ENCODE data around the gene NRAS. TPM values are rescaled to one million over a fixed set of nuclear protein-coding genes. Genes with fewer than 3 reads are reported as not detected.

The NRAS gene
- total and polyA plus RNA-seq, 9 of the 15 experiments (the other 6 are each of a cell fraction or from before 2014, with no cell fraction given) = 40.7 to 94.5 (median 75.4) TPM

DNA sequence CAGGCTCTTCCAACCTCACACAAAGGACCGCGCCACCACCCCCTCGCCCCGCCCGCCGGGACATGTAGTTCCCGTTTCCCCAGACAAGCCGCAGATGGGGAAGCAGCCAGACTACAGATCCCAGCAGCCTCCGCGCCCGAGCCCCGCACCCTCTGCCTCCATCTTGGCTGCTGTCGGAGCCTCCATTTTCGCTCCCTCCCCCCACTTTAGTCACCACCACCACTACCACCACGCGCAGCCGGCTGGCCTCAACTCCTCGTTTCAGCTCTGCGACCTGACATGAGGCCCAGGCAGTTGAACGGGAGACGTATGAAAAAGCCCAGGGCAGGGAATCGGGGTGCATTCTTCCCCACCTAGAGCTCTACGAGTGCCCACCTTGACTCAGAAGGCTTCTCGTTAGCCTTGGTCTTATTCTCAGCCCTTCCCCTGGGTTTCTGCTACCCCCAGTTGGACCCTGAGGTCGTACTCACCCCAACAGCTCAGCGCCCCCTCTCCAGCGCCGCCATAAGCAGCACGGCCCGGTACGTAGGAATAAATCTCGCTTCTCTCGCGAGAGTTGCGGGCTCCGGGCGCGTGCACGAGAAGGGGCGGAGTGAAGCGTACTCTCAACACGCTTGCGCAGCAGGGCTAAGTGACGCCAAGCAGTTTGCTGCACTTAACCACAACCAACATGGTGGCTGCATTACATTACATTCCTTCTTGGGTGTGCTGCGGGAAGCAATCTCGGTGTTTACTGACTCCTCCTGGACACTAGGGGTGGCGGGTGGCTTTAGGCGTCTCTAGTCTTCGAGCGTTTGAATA is 41.1 kb upstream of the NRAS start, which contains the start of gene CSDE1 (continued):
- TF ChIP-seq, protein P1, sequence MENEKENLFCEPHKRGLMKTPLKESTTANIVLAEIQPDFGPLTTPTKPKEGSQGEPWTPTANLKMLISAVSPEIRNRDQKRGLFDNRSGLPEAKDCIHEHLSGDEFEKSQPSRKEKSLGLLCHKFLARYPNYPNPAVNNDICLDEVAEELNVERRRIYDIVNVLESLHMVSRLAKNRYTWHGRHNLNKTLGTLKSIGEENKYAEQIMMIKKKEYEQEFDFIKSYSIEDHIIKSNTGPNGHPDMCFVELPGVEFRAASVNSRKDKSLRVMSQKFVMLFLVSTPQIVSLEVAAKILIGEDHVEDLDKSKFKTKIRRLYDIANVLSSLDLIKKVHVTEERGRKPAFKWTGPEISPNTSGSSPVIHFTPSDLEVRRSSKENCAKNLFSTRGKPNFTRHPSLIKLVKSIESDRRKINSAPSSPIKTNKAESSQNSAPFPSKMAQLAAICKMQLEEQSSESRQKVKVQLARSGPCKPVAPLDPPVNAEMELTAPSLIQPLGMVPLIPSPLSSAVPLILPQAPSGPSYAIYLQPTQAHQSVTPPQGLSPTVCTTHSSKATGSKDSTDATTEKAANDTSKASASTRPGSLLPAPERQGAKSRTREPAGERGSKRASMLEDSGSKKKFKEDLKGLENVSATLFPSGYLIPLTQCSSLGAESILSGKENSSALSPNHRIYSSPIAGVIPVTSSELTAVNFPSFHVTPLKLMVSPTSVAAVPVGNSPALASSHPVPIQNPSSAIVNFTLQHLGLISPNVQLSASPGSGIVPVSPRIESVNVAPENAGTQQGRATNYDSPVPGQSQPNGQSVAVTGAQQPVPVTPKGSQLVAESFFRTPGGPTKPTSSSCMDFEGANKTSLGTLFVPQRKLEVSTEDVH (IDR thresholded peaks at IDR 0.05; ENCODE audit: low read depth, partially characterized antibody) = no peak
- TF ChIP-seq PHF8 (IDR thresholded peaks at IDR 0.05; ENCODE audit: borderline replicate concordance, low read length) (peak; percentile 100), ZNF445 (CRISPR knock-in tag; IDR thresholded peaks at IDR 0.05; ENCODE audit: low read depth) (0 out of 2 replicates have a peak, but pooled peaks have one; percentile 31), ZNF589 (CRISPR knock-in tag; IDR thresholded peaks at IDR 0.05; ENCODE audit: low read depth) (no peak), ZNF764 (CRISPR knock-in tag; IDR thresholded peaks at IDR 0.05; ENCODE audit: low read depth) (peak; percentile 96), MCM7 (IDR thresholded peaks at IDR 0.05) (no peak), DDX20 (tag; IDR thresholded peaks at IDR 0.05; ENCODE audit: low read depth) (no peak), PML (IDR thresholded peaks at IDR 0.05; ENCODE audit: low read length) (peak; percentile 94), ZNF212 (CRISPR knock-in tag; IDR thresholded peaks at IDR 0.05) (peak; percentile 70; the same call in 1 of the 2 replicates)
- TF ChIP-seq, protein P2, sequence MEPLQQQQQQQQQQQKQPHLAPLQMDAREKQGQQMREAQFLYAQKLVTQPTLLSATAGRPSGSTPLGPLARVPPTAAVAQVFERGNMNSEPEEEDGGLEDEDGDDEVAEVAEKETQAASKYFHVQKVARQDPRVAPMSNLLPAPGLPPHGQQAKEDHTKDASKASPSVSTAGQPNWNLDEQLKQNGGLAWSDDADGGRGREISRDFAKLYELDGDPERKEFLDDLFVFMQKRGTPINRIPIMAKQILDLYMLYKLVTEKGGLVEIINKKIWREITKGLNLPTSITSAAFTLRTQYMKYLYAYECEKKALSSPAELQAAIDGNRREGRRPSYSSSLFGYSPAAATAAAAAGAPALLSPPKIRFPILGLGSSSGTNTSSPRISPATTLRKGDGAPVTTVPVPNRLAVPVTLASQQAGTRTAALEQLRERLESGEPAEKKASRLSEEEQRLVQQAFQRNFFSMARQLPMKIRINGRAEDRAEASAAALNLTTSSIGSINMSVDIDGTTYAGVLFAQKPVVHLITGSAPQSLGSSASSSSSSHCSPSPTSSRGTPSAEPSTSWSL (CRISPR knock-in tag; IDR thresholded peaks at IDR 0.05; ENCODE audit: borderline replicate concordance) = peak; percentile 87; the same call in 1 of the 2 replicates
- TF ChIP-seq, protein P3, sequence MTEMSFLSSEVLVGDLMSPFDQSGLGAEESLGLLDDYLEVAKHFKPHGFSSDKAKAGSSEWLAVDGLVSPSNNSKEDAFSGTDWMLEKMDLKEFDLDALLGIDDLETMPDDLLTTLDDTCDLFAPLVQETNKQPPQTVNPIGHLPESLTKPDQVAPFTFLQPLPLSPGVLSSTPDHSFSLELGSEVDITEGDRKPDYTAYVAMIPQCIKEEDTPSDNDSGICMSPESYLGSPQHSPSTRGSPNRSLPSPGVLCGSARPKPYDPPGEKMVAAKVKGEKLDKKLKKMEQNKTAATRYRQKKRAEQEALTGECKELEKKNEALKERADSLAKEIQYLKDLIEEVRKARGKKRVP (CRISPR knock-in tag; IDR thresholded peaks at IDR 0.05) = no peak
- TF ChIP-seq, protein P4, sequence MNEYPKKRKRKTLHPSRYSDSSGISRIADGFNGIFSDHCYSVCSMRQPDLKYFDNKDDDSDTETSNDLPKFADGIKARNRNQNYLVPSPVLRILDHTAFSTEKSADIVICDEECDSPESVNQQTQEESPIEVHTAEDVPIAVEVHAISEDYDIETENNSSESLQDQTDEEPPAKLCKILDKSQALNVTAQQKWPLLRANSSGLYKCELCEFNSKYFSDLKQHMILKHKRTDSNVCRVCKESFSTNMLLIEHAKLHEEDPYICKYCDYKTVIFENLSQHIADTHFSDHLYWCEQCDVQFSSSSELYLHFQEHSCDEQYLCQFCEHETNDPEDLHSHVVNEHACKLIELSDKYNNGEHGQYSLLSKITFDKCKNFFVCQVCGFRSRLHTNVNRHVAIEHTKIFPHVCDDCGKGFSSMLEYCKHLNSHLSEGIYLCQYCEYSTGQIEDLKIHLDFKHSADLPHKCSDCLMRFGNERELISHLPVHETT (CRISPR knock-in tag; conservative IDR thresholded peaks at IDR 0.05 in 1 of 2, IDR thresholded peaks at IDR 0.05 in 1 of 2) = peak in 1 of 2 experiments; percentile 91; a peak in 2 of 4 replicates
- TF ChIP-seq, protein P5, sequence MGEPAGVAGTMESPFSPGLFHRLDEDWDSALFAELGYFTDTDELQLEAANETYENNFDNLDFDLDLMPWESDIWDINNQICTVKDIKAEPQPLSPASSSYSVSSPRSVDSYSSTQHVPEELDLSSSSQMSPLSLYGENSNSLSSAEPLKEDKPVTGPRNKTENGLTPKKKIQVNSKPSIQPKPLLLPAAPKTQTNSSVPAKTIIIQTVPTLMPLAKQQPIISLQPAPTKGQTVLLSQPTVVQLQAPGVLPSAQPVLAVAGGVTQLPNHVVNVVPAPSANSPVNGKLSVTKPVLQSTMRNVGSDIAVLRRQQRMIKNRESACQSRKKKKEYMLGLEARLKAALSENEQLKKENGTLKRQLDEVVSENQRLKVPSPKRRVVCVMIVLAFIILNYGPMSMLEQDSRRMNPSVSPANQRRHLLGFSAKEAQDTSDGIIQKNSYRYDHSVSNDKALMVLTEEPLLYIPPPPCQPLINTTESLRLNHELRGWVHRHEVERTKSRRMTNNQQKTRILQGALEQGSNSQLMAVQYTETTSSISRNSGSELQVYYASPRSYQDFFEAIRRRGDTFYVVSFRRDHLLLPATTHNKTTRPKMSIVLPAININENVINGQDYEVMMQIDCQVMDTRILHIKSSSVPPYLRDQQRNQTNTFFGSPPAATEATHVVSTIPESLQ (CRISPR knock-in tag; IDR thresholded peaks at IDR 0.05) = peak; percentile 25; the same call in 1 of the 2 replicates
- TF ChIP-seq, protein P6, sequence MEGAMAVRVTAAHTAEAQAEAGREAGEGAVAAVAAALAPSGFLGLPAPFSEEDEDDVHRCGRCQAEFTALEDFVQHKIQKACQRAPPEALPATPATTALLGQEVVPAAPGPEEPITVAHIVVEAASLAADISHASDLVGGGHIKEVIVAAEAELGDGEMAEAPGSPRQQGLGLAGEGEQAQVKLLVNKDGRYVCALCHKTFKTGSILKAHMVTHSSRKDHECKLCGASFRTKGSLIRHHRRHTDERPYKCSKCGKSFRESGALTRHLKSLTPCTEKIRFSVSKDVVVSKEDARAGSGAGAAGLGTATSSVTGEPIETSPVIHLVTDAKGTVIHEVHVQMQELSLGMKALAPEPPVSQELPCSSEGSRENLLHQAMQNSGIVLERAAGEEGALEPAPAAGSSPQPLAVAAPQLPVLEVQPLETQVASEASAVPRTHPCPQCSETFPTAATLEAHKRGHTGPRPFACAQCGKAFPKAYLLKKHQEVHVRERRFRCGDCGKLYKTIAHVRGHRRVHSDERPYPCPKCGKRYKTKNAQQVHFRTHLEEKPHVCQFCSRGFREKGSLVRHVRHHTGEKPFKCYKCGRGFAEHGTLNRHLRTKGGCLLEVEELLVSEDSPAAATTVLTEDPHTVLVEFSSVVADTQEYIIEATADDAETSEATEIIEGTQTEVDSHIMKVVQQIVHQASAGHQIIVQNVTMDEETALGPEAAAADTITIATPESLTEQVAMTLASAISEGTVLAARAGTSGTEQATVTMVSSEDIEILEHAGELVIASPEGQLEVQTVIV (CRISPR knock-in tag; IDR thresholded peaks at IDR 0.05; ENCODE audit: borderline replicate concordance) = no peak
